B cell (primary cell): ENCODE data around the gene PPP4R4. TPM values are rescaled to one million over a fixed set of nuclear protein-coding genes. Genes with fewer than 3 reads are reported as not detected.

Source experiments
- ATAC-seq: fragments of 200-7000 bp; cut with Tn5 transposase; one replicate; pipeline ENCODE4 v1.10.0; 2021; ENCODE audit warnings: low read depth, mild to moderate bottlenecking, moderate number of reproducible peaks, moderate library complexity
- CTCF ChIA-PET: fragments of 350-600 bp; sonication (Branson Sonifier 250); formaldehyde crosslinking; loops from one replicate; lab custom pipeline; 2021; ENCODE audit warnings: antibody characterized with exemption, inconsistent platforms; lab: Charles Lee
- POLR2A ChIA-PET: fragments of 350-600 bp; sonication (Branson Sonifier 250); formaldehyde crosslinking; loops from one replicate; lab custom pipeline; 2021; ENCODE audit warnings: antibody characterized with exemption; lab: Charles Lee
- DNase-seq: peaks from one replicate; pipeline ENCODE4 v3.0.0; 2013
- H2AFZ ChIP-seq: 2 replicates; pipeline ENCODE4 v1.6.1; 2012; ENCODE audit warnings: mild to moderate bottlenecking, low read depth, low read length; ENCODE audit not compliant: insufficient read depth, poor library complexity, severe bottlenecking
- H3K27ac ChIP-seq, 2 donors: 1 replicate in 1 of 2; 2 replicates in 1 of 2; pipeline ENCODE4 v1.5.1; 2012 to 2013; ENCODE audit warnings: low read length in 2 of 2, mild to moderate bottlenecking in 2 of 2, moderate library complexity in 1 of 2
- H3K27me3 ChIP-seq, 4 experiments: fragments of 200-600 bp in 1 of 4; sonication (generic) in 1 of 4; replicated peaks in 1 of 4; 1 replicate in 2 of 4; 2 replicates in 2 of 4; pipeline versions ENCODE4 v1.6.1 to v1.7.0; 2013 to 2016; ENCODE audit warnings: low read length in 3 of 4, mild to moderate bottlenecking in 2 of 4, mixed read lengths in 1 of 4, moderate library complexity in 1 of 4; ENCODE audit not compliant: insufficient read depth in 4 of 4, control insufficient read depth in 3 of 4; ENCODE audit errors: control extremely low read depth in 1 of 4
- H3K36me3 ChIP-seq, 2 experiments: replicated peaks in 1 of 2; 1 replicate in 1 of 2; 2 replicates in 1 of 2; pipeline versions ENCODE4 v1.6.1 to v1.7.1; 2013; ENCODE audit warnings: low read length in 1 of 2; ENCODE audit not compliant: insufficient read depth in 2 of 2, control insufficient read depth in 1 of 2; ENCODE audit errors: control extremely low read depth in 1 of 2, extremely low read depth in 1 of 2
- H3K4me1 ChIP-seq, 2 donors: fragments of 200-600 bp in 1 of 2; sonication (generic) in 1 of 2; 1 replicate in 1 of 2; 2 replicates in 1 of 2; pipeline versions ENCODE4 v1.5.1 to v1.6.1; 2013 to 2017; ENCODE audit warnings: low read length in 2 of 2; ENCODE audit not compliant: control insufficient read depth in 2 of 2, insufficient read depth in 2 of 2
- H3K4me2 ChIP-seq: replicated peaks from 2 replicates; pipeline ENCODE3; 2012; ENCODE audit warnings: mild to moderate bottlenecking, low read depth, low read length; ENCODE audit not compliant: poor library complexity, severe bottlenecking
- H3K4me3 ChIP-seq, 5 experiments: fragments of 200-600 bp in 1 of 5; sonication (generic) in 1 of 5; 1 replicate in 3 of 5; 2 replicates in 2 of 5; pipeline versions ENCODE4 v1.5.1 to v1.7.0; 2011 to 2016; ENCODE audit warnings: low read length in 4 of 5, mild to moderate bottlenecking in 4 of 5, low read depth in 2 of 5, control low read depth in 1 of 5, moderate library complexity in 1 of 5; ENCODE audit not compliant: insufficient read depth in 1 of 5; ENCODE audit errors: control extremely low read depth in 1 of 5, extremely low read depth in 1 of 5
- H3K79me2 ChIP-seq: fragments of 200-600 bp; sonication (generic); one replicate; pipeline ENCODE4 v1.6.0; 2016; ENCODE audit warnings: low read length; ENCODE audit not compliant: control insufficient read depth, insufficient read depth
- H3K9ac ChIP-seq: fragments of 200-600 bp; sonication (generic); 2 replicates; pipeline ENCODE4 v1.6.1; 2017; ENCODE audit warnings: mild to moderate bottlenecking, low read length, moderate library complexity
- H3K9me3 ChIP-seq, 3 donors: one replicate each; pipeline versions ENCODE4 v1.6.1 to v1.7.1; 2013; ENCODE audit warnings: low read length in 2 of 3; ENCODE audit not compliant: control insufficient read depth in 2 of 3, insufficient read depth in 1 of 3; ENCODE audit errors: control extremely low read depth in 1 of 3
- H4K20me1 ChIP-seq: 2 replicates; pipeline ENCODE4 v1.6.0; 2012; ENCODE audit warnings: mild to moderate bottlenecking, low read length; ENCODE audit not compliant: insufficient read depth, control insufficient read depth, poor library complexity, severe bottlenecking
- H3K27ac Mint-ChIP-seq: one replicate; pipeline ENCODE4 v1.8.0; 2021; ENCODE audit warnings: mixed read lengths
- H3K27me3 Mint-ChIP-seq: one replicate; pipeline ENCODE4 v1.8.0; 2021; ENCODE audit warnings: mixed read lengths
- H3K4me1 Mint-ChIP-seq: one replicate; pipeline ENCODE4 v1.8.0; 2021; ENCODE audit warnings: mixed read lengths
- H3K4me3 Mint-ChIP-seq: one replicate; pipeline ENCODE4 v1.8.0; 2021; ENCODE audit warnings: mixed read lengths
- H3K9me3 Mint-ChIP-seq: one replicate; pipeline ENCODE4 v1.8.0; 2022; ENCODE audit warnings: mixed read lengths; ENCODE audit not compliant: insufficient read depth
- EZH2 ChIP-seq: IDR thresholded peaks from 2 replicates; pipeline ENCODE4 v1.6.1; 2012; ENCODE audit warnings: borderline replicate concordance, low read depth, mild to moderate bottlenecking, moderate library complexity, low read length; ENCODE audit not compliant: insufficient read depth, poor library complexity, severe bottlenecking
- WGBS: methylation state at CpG from one replicate; pipeline ENCODE4 v1.1.5; 2013; ENCODE audit warnings: missing lambda C conversion rate; ENCODE audit not compliant: insufficient coverage; 5-methylcytosine and 5-hydroxymethylcytosine counted together
- intact Hi-C: fragments of 100-400 bp; cut with micrococcal nuclease; formaldehyde crosslinking; loops from one replicate; pipeline ENCODE4 v1.10.0; 2022
- polyA plus RNA-seq: library from polyadenylated mRNA; depleted of rRNA; stranded (reverse); fragments of >200 nt; gene quantifications from 2 replicates; pipeline ENCODE4 v1.2.3, GENCODE V29; 2012
- total RNA-seq, 2 donors: library from RNA; stranded (reverse); fragments of 120-200 nt in 1 of 2; gene quantifications; 1 replicate in 1 of 2; 2 replicates in 1 of 2; pipeline versions ENCODE4 v1.2.3 to v1.2.4, GENCODE V29; 2013 to 2022
- TF ChIP-seq, protein P1 (sequence below): fragments of 200-600 bp; IDR thresholded peaks from one replicate; pipeline ENCODE4 v1.8.0; 2022; ENCODE audit warnings: antibody characterized with exemption, mild to moderate bottlenecking

The PPP4R4 gene
- total and polyA plus RNA-seq, 2 donors (not counting 1 experiment from before 2014, with no cell fraction given) = not detected

GRCh38 chr14:94196057-94196456 lies 21.9 kb downstream of the PPP4R4 start:
- ChIA-PET CTCF (no interaction called here), POLR2A (no interaction called here)
- TF ChIP-seq, protein P1, sequence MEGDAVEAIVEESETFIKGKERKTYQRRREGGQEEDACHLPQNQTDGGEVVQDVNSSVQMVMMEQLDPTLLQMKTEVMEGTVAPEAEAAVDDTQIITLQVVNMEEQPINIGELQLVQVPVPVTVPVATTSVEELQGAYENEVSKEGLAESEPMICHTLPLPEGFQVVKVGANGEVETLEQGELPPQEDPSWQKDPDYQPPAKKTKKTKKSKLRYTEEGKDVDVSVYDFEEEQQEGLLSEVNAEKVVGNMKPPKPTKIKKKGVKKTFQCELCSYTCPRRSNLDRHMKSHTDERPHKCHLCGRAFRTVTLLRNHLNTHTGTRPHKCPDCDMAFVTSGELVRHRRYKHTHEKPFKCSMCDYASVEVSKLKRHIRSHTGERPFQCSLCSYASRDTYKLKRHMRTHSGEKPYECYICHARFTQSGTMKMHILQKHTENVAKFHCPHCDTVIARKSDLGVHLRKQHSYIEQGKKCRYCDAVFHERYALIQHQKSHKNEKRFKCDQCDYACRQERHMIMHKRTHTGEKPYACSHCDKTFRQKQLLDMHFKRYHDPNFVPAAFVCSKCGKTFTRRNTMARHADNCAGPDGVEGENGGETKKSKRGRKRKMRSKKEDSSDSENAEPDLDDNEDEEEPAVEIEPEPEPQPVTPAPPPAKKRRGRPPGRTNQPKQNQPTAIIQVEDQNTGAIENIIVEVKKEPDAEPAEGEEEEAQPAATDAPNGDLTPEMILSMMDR = no peak
- TF ChIP-seq EZH2 = no peak
- Histone ChIP-seq H3K4me2 (no peak overlapping the region), H3K4me1 (no peaks in the 10 kb centered on the region), H3K36me3 (no peaks in the 10 kb centered on the region), H4K20me1 (no peaks in the 10 kb centered on the region), H3K9ac (no peak overlapping the region), H3K4me3 (no peak overlapping the region), H3K27ac (no peak overlapping the region), H3K27me3 (peaks cover 0 to 5% (median 0%) of the 10 kb centered on the region in 4 experiments), H3K79me2 (no peaks in the 10 kb centered on the region), H3K9me3 (peaks cover 0 to 14% (median 3%) of the 10 kb centered on the region in 3 donors), H2AFZ (no peak overlapping the region)
- H3K27me3 Mint-ChIP-seq = peaks cover 47% of the 10 kb centered on the region
- H3K4me1 Mint-ChIP-seq = no peaks in the 10 kb centered on the region
- no peak overlapping the region for H3K4me3 Mint-ChIP-seq
- DNase-seq (no peak), ATAC-seq (no peak)
- H3K27ac Mint-ChIP-seq = no peak overlapping the region
- peaks cover 6% of the 10 kb centered on the region for H3K9me3 Mint-ChIP-seq
- no CpG with 5 or more reads among the region's 2 CpGs for WGBS
- intact Hi-C loops = no loop called here

DNA sequence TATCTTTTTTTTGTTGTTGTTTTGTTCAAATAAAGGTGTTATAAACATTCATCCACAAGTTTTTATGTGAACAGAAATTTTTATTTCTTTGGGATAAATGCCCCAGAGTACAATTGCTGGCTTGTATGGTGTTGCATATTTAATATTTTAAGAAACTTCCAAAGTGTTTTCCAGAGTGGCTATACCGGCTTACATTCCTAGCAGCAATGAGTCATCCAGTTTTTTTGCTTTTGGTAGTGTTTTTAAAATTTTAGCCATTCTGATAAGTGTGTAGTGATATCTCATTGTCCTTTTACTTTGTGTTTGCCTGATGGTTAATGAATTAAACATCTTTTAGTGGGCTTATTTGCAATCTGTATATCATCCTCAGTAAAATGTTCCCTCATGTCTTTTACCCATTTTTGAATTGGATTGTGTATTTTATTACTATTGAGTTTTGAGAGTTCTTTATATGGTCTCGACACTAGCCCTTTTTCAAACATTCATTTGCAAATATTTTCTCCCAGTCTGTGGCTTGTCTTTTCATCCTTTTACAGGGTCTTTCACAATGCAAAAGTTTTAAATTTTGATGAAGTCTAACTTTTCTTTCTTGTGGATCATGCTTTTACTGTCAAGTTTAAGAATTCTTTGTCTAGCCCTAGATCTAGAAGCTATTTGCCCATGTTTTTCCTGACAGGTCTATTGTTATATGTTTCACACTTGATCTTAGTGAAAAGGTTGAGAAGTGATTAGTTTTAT lies 29.5 kb downstream of the PPP4R4 start:
- H3K9me3 Mint-ChIP-seq = peaks cover 2% of the 10 kb centered on the region
- H3K4me3 ChIP-seq = no peak overlapping the region
- no peak overlapping the region for H3K9ac ChIP-seq
- no peaks in the 10 kb centered on the region for H4K20me1 ChIP-seq
- H3K36me3 ChIP-seq = no peaks in the 10 kb centered on the region
- intact Hi-C loops = no loop called here
- POLR2A ChIA-PET = no interaction called here
- CTCF ChIA-PET = no interaction called here
- no peaks in the 10 kb centered on the region for H3K4me1 Mint-ChIP-seq
- H2AFZ ChIP-seq = no peak overlapping the region
- DNase-seq (no peak), ATAC-seq (no peak)
- WGBS = no CpG with 5 or more reads among the region's 2 CpGs
- no peaks in the 10 kb centered on the region for H3K79me2 ChIP-seq
- peaks cover 0 to 13% (median 0%) of the 10 kb centered on the region in 4 experiments for H3K27me3 ChIP-seq
- H3K9me3 ChIP-seq = peaks cover 0 to 10% (median 3%) of the 10 kb centered on the region in 3 donors
- H3K27ac Mint-ChIP-seq = no peak overlapping the region
- no peak overlapping the region for H3K27ac ChIP-seq
- no peak overlapping the region for H3K4me2 ChIP-seq
- TF ChIP-seq, protein P1 = no peak
- TF ChIP-seq EZH2 = no peak
- no peaks in the 10 kb centered on the region for H3K4me1 ChIP-seq
- H3K4me3 Mint-ChIP-seq = no peak overlapping the region
- H3K27me3 Mint-ChIP-seq = peaks cover 45% of the 10 kb centered on the region
